ENCODE measurements around the gene PSMD6. TPM values are rescaled to one million over a fixed set of nuclear protein-coding genes. Genes with fewer than 3 reads are reported as not detected.

PSMD6 gene
- total RNA-seq, 1 experiment from 2014 or later = 78.7 TPM

DNA sequence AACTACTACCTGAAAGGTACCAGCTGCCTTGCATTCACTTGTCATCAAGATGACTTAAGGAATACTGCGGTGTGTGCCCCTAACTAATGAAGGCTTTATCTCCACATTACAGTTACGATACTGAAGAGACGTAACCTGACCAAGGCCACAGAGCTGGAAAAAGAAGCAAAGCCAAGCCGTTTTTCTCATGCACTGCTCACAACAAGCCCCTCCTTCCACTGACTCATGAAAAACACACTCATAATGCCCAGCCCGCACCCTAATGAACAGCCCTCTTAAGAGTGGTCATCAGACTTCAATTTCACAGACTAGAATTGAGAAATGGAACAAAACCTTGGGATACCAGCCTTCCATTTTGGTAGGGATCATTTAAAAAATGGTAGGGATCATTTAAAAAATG lies 11.6 kb downstream of the PSMD6 start:
- DNase-seq (ENCODE audit: low read depth, low spot score) (no peak), ATAC-seq (no peak)
- no peaks in the 10 kb centered on the region for H3K4me1 ChIP-seq (ENCODE audit: control insufficient read depth in 1 of 2, insufficient read depth in 2 of 2, low read length in 2 of 2)
- H3K79me2 ChIP-seq (ENCODE audit: insufficient read depth, low read length) = peaks cover 57% of the 10 kb centered on the region
- H4K20me1 ChIP-seq (ENCODE audit: insufficient read depth) = peaks cover 15% of the 10 kb centered on the region; the same call in 1 of the 2 replicates
- no TSS peak for BruUV-seq (replicated peaks)
- no peaks in the 10 kb centered on the region for H3K27me3 ChIP-seq (ENCODE audit: insufficient read depth, low read length)
- ChIA-PET CTCF (no interaction called here), POLR2A (no interaction called here), RAD21 (ENCODE audit: low non-redundant PET in 1 of 2, low total read pairs in 2 of 2, uncharacterized antibody in 2 of 2, unreplicated experiment in 2 of 2) (no interaction called here)
- H3K9me2 ChIP-seq (ENCODE audit: insufficient read depth) = no peaks in the 10 kb centered on the region
- TF ChIP-seq SP1 (IDR thresholded peaks at IDR 0.05; ENCODE audit: low read depth) (no peak), YY1 (IDR thresholded peaks at IDR 0.05; ENCODE audit: extremely low read depth, insufficient replicate concordance, low read depth, low read length) (no peak), CBX3 (IDR thresholded peaks at IDR 0.05; ENCODE audit: low read depth) (no peak), JUND (IDR thresholded peaks at IDR 0.05) (no peak), TCF7L2 (IDR thresholded peaks at IDR 0.05; ENCODE audit: borderline replicate concordance, extremely low read depth, insufficient read depth, insufficient read length) (no peak), CEBPB (IDR thresholded peaks at IDR 0.05; ENCODE audit: low read depth) (no peak)
- TF ChIP-seq, protein P1, sequence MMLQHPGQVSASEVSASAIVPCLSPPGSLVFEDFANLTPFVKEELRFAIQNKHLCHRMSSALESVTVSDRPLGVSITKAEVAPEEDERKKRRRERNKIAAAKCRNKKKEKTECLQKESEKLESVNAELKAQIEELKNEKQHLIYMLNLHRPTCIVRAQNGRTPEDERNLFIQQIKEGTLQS (IDR thresholded peaks at IDR 0.05) = no peak
- TF ChIP-seq, protein P2, sequence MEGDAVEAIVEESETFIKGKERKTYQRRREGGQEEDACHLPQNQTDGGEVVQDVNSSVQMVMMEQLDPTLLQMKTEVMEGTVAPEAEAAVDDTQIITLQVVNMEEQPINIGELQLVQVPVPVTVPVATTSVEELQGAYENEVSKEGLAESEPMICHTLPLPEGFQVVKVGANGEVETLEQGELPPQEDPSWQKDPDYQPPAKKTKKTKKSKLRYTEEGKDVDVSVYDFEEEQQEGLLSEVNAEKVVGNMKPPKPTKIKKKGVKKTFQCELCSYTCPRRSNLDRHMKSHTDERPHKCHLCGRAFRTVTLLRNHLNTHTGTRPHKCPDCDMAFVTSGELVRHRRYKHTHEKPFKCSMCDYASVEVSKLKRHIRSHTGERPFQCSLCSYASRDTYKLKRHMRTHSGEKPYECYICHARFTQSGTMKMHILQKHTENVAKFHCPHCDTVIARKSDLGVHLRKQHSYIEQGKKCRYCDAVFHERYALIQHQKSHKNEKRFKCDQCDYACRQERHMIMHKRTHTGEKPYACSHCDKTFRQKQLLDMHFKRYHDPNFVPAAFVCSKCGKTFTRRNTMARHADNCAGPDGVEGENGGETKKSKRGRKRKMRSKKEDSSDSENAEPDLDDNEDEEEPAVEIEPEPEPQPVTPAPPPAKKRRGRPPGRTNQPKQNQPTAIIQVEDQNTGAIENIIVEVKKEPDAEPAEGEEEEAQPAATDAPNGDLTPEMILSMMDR (IDR thresholded peaks at IDR 0.05 in 2 of 3, conservative IDR thresholded peaks at IDR 0.05 in 1 of 3; ENCODE audit: borderline replicate concordance in 1 of 3, insufficient read depth in 1 of 3, low read depth in 2 of 3, low read length in 2 of 3) = no peak
- TF ChIP-seq, protein P3, sequence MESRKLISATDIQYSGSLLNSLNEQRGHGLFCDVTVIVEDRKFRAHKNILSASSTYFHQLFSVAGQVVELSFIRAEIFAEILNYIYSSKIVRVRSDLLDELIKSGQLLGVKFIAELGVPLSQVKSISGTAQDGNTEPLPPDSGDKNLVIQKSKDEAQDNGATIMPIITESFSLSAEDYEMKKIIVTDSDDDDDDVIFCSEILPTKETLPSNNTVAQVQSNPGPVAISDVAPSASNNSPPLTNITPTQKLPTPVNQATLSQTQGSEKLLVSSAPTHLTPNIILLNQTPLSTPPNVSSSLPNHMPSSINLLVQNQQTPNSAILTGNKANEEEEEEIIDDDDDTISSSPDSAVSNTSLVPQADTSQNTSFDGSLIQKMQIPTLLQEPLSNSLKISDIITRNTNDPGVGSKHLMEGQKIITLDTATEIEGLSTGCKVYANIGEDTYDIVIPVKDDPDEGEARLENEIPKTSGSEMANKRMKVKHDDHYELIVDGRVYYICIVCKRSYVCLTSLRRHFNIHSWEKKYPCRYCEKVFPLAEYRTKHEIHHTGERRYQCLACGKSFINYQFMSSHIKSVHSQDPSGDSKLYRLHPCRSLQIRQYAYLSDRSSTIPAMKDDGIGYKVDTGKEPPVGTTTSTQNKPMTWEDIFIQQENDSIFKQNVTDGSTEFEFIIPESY (IDR thresholded peaks at IDR 0.05; ENCODE audit: extremely low read depth, insufficient replicate concordance, low read length) = no peak
- H3K36me3 ChIP-seq (ENCODE audit: control insufficient read depth in 1 of 2, insufficient read depth in 2 of 2, low read length in 2 of 2) = peaks cover 73 to 74% of the 10 kb centered on the region in 2 experiments
- H3K4me3 ChIP-seq (replicated peaks in 1 of 2; ENCODE audit: low read depth in 1 of 2, low read length in 2 of 2) = no peak overlapping the region
- no peak overlapping the region for H3K4me2 ChIP-seq (ENCODE audit: low read length)
- no peak overlapping the region for H3K27ac ChIP-seq (ENCODE audit: low read depth, low read length)
- H3K9ac ChIP-seq (ENCODE audit: low read length) = no peak overlapping the region
- no peak overlapping the region for H2AFZ ChIP-seq (ENCODE audit: low read depth, low read length, poor library complexity, severe bottlenecking)
- no peaks in the 10 kb centered on the region for H3K9me3 ChIP-seq (ENCODE audit: control insufficient read depth in 1 of 2, insufficient read depth in 1 of 2, low read depth in 1 of 2, low read length in 2 of 2)
- intact Hi-C loops (cut with micrococcal nuclease) = no loop called here

All from HCT116 (cell line).